ENCODE data around the gene SUN2.

The SUN2 gene

GRCh38 chr22:38748487-38749136 lies 7.2 kb downstream of the SUN2 start:
- DNase-seq (ENCODE audit: low read depth), result no peak
- TF ChIP-seq, protein P1, sequence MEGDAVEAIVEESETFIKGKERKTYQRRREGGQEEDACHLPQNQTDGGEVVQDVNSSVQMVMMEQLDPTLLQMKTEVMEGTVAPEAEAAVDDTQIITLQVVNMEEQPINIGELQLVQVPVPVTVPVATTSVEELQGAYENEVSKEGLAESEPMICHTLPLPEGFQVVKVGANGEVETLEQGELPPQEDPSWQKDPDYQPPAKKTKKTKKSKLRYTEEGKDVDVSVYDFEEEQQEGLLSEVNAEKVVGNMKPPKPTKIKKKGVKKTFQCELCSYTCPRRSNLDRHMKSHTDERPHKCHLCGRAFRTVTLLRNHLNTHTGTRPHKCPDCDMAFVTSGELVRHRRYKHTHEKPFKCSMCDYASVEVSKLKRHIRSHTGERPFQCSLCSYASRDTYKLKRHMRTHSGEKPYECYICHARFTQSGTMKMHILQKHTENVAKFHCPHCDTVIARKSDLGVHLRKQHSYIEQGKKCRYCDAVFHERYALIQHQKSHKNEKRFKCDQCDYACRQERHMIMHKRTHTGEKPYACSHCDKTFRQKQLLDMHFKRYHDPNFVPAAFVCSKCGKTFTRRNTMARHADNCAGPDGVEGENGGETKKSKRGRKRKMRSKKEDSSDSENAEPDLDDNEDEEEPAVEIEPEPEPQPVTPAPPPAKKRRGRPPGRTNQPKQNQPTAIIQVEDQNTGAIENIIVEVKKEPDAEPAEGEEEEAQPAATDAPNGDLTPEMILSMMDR (IDR thresholded peaks at IDR 0.05; ENCODE audit: low read depth, low read length, missing control alignments), result no peak
- no peak overlapping the region for H3K4me3 ChIP-seq (ENCODE audit: low read depth, low read length)

DNA sequence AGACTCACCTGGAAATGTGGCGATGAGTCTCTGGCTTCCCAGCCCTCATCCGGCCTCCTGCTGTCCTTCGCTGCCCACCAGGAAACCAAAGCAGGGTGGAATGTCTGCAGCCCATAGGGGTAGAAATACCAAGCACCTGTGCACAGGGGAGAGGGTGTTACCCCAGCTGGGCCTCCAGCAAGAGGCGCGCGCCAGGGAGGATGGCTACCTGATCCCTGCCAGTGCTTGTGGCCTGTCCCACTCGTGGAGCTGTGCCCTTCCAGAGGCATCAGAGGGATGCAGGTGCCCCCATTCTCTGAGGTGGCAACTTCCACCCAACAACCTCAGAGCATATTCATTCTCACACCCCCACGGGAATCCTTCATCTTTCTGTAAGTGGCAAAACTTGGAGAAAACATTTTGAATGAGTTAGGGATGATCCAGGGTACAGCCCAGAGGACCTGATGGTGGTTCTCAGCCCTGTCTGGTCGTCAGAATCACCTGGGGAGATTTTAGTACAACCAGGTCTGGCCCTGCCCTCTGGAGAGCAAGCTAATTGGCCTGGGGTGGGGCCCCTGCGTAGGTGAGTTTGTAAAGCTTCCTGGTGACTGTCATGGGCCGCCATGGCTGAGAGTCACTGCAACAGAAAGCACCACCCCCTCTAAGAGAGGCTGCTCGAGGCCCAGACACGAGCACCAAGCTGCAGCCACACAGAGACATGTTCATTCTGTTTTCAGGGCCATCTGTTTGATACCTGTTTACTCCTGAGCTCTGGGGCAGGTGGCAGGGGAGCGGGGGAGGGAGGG lies 9.9 kb downstream of the SUN2 start:
- TF ChIP-seq, protein P1 (IDR thresholded peaks at IDR 0.05; ENCODE audit: low read depth, low read length, missing control alignments), result no peak
- no peak for DNase-seq (ENCODE audit: low read depth)

DNA sequence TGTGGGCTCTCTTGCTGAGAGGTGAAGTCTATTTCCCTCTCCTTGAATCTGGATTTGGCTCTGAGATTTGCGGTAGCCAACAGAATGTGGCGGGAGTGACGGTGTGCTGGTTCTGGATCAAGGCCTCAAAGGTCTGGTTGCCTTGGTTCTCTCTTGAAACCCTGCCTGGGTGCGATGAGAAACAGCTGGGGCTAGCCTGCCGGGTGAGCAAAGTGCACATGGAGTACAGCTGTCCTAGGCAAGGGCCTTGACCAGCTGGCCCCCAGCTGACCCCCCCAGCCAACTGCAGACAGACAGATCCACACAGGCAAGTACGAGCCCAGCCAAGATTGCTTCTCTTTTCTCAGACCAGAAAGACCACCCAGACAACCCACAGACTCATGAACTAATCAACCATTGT lies 10.8 kb downstream of the SUN2 start:
- TF ChIP-seq, protein P1 (IDR thresholded peaks at IDR 0.05; ENCODE audit: low read depth, low read length, missing control alignments), result no peak
- H3K4me3 ChIP-seq (ENCODE audit: low read depth, low read length), result no peak overlapping the region
- no peak for DNase-seq (ENCODE audit: low read depth)

More for the DNA sequence above, 9.9 kb downstream of the SUN2 start:
- no peak overlapping the region for H3K4me3 ChIP-seq (ENCODE audit: low read depth, low read length)

DNA sequence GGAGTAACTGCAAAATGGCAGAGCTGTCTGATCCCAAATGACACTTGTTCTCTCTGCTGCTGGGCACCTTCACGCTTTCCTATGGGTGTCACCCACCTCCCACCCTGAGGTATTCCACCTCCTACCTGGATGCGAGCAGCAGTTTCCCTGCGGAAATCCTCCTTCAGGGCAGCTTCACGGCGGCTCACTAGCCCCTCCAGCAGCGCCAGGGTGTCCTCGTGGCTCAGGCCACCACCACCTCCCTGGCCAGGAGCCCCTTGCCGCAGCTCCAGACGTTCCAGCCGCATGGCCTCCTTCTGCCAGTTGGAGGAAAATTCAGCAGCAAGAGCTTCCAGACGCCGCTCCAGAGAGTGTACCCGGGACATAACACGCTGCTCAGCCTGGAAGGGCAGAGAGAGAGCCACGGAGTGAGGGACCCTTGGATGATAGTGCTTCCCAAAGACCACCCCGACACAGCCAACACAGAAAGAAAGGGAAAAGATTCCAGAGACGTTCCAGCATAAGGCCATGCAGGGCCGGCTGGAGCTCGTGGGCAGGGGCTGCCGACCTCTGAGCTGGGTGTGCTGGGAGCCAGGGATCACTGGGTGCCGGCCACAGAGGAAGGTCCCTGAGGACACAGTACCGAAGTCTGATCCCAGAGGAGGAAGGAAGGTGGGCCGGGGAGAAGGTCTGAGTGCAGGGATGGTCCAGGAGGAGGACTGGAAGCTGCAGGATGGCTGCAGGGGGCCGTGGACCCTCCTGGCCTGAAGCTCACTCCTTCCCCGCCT lies 13.4 kb downstream of the SUN2 start:
- TF ChIP-seq, protein P1 (IDR thresholded peaks at IDR 0.05; ENCODE audit: low read depth, low read length, missing control alignments), result no peak
- no peak for DNase-seq (ENCODE audit: low read depth)

GRCh38 chr22:38741576-38741975 lies 14.2 kb downstream of the SUN2 start:
- no peak overlapping the region for H3K4me3 ChIP-seq (ENCODE audit: low read depth, low read length)
- DNase-seq (ENCODE audit: low read depth), result no peak
- TF ChIP-seq, protein P1 (IDR thresholded peaks at IDR 0.05; ENCODE audit: low read depth, low read length, missing control alignments), result no peak

More for the DNA sequence above, 13.4 kb downstream of the SUN2 start:
- no peak overlapping the region for H3K4me3 ChIP-seq (ENCODE audit: low read depth, low read length)

- H3K4me3 ChIP-seq (ENCODE audit: low read depth, low read length), result no peak overlapping the region
- DNase-seq (ENCODE audit: low read depth), result no peak
- TF ChIP-seq, protein P1 (IDR thresholded peaks at IDR 0.05; ENCODE audit: low read depth, low read length, missing control alignments), result no peak
Measured at GRCh38 chr22:38741166-38741565, 14.6 kb downstream of the SUN2 start.
